ENCODE measurements around the gene PPDPF.
A peak's percentile ranks its signal among the peaks of the same experiment; 100 is the strongest.
"Not testable (repeated sequence)": the region's sequence is repeated elsewhere in the genome, so short reads cannot be mapped to it uniquely, and the experiment has no call there.

Gene PPDPF

DNA sequence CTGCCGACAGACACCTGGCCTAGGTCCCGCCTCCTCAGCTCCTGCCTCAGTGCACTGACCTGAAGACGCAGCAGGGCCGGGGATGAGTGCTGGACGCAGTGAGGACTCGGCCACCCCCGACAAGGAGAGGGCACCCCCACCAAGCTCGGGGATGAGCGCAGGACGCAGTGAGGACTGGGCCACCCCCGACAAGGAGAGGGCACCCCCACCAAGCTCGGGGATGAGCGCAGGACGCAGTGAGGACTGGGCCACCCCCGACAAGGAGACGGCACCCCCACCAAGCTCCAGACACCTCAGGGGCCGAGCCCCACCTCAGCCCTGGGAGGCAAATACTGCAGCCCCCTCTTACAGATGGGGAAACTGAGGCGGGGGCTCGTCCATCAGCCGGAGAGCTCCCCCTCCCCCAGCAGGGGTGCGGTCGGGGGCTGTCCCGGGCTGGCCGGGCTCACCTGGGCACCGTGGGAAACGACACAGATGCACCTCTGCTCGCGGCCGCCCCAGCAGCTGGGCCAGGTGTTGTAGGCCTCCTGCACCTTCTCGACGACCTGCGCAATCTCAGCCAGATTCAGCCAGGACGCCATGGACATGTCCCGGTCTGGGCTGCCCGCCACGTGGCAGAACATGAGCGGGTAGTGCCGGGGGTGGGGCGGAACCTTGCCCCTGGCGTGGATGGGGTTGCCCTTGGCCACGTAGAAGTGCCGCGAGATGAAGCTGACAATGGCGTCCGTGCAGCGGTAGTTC is 46.0 kb downstream of the PPDPF start:
- DNase-seq = no peak

GRCh38 chr20:63567136-63567385 is 46.5 kb downstream of the PPDPF start:
- DNase-seq = no peak

GRCh38 chr20:63567386-63568169 is 47.0 kb downstream of the PPDPF start:
- DNase-seq = no peak

DNA sequence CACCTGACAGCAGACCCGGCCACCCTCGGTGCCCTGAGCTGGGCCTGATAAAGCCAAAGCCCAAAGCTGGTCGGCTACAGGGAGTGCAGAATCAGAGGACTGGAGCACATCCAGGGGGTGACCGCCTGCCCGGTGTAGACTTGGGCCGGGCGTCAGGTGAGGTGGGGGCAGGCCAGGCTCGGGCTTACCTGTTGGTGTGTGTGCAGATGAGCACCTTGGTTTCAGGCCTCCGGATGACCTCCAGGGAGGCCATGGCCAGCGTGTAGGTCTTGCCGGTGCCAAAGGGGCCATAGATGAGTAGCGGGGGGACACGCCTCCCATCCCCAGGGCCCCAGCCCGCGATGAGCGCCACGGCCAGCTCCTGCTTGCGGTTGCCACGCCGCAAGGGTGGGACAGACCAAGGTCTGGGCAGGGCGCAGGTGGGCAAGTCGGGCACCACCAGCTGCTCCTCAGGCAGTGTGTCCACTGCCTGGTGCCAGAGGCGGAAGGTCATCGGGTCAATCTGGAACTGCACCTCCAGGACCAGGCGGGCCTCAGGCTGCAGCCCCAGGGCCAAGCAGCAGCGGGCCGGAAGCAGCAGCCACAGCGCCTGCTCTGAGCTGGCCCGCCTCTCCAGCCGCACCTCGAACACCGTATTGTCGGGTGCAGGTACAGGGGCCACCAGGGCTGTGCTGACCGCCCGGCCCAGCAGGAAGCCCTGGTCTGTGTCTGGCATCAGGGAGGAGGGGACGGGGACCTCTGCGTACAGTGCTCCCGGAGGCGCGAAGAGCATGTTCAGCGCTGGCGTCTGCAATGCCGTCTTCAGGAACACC is 47.8 kb downstream of the PPDPF start:
- no peak for DNase-seq

GRCh38 chr20:63568986-63569949 is 48.7 kb downstream of the PPDPF start:
- DNase-seq = peak; percentile 27

DNA sequence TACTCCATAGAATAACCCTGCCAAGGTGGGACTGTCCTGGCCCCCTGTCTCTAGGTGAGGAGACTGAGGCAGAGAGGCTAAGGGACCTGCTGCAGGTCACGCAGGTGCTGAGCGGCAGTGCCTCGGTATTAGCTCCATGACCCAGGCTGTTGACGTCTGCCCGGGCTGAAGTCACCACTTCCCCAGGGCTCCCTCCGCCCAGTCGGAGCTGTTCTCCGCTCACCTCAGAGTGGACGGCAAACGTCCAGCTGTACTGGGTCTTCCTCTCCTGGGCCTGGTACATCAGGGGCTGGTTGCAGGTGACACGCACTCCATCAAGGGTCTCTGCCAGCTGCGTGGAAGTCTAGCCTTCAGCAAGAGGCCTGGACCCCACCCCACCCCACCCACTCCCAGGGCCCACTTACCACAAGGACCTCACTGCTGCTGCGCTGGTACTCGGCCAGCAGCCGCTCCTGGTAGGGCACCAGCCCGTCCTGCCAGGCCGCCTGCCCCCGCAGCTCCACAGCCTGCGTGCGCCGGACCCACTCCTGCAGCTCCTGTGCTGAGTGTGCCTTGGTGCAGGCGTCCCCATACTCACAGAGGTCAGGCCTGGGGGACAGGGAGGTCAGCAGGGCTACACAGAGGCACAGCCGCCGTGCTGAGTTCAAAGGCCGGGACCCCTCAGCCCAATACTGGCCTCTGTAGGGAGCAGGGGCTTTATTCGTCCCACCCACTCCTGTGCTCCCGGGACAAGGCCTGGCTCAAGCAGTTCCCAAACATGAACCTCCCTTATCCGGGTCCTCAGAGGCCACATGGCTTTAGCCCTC is 49.9 kb downstream of the PPDPF start:
- no peak for DNase-seq

GRCh38 chr20:63571087-63571478 is 50.5 kb downstream of the PPDPF start:
- DNase-seq = not testable (repeated sequence)

Measured in NCI-H1694 treated with DMSO at 0.1 percent for 48 hours (cell line).